HAP-1 (cell line): ENCODE data around the gene TMBIM4.

Experiments
- DNase-seq, 2 experiments: peaks; one replicate each; pipeline ENCODE4 v3.0.0-alpha.2; 2016 to 2020; ENCODE audit warnings: low spot score in 2 of 2
- H3K27me3 ChIP-seq: fragments of 250-450 bp; sonication (Bioruptor Pico); 2 replicates; pipeline ENCODE4 v1.5.1; 2020; ENCODE audit warnings: low read depth, mild to moderate bottlenecking, moderate library complexity
- H3K36me3 ChIP-seq: fragments of 250-450 bp; sonication (Bioruptor Pico); replicated peaks from 2 replicates; pipeline ENCODE4 v1.5.1; 2020; ENCODE audit warnings: mild to moderate bottlenecking
- H3K4me1 ChIP-seq: fragments of 250-450 bp; sonication (Bioruptor Pico); 2 replicates; pipeline ENCODE4 v1.5.1; 2020; ENCODE audit warnings: mild to moderate bottlenecking
- H3K4me3 ChIP-seq: fragments of 250-450 bp; sonication (Bioruptor Pico); 2 replicates; pipeline ENCODE4 v1.5.1; 2020; ENCODE audit warnings: mild to moderate bottlenecking, moderate library complexity
- H3K9me3 ChIP-seq: fragments of 250-450 bp; sonication (Bioruptor Pico); 2 replicates; pipeline ENCODE4 v1.5.1; 2020; ENCODE audit warnings: mild to moderate bottlenecking, moderate library complexity
- in situ Hi-C: fragments of 300-500 bp; cut with MboI; formaldehyde crosslinking; loops from 3 replicates; pipeline ENCODE4 v1.14.3; 2020; ENCODE audit warnings: low sequenced_read_pairs, inconsistent platforms, mixed read lengths

TMBIM4 gene

DNA sequence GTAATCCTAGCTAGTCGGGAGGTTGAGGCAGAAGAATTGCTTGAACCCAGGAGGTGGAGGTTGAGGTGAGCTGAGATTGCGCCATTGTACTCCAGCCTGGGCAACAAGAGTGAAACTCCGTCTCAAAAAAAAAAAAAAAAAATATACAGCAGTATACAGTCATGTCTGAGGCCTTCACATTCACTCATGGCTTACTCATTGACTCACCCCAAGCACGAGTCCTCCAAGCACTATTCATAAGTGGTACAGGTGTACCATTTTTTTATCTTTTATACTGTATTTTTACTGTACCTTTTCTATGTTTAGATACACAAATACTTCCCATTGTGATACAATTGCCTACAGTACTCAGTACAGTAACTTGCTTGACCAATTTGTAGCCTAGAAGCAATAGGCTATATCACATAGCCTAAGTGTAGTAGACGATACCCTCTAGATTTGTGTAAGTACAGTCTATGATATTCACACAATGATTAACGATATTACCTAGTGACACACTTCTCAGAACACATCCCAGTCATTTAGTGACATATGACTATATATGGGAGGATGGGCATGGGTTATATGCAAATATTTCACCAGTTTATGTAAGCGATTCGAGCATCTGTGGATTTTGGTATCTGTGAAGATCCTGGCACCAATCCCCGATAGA lies 51.4 kb downstream of the TMBIM4 start:
- H3K9me3 ChIP-seq: no peaks in the 10 kb centered on the region
- no peaks in the 10 kb centered on the region for H3K4me1 ChIP-seq
- peaks cover 10% of the 10 kb centered on the region for H3K36me3 ChIP-seq
- no peak overlapping the region for H3K4me3 ChIP-seq
- H3K27me3 ChIP-seq: no peaks in the 10 kb centered on the region
- in situ Hi-C loops: no loop called here
- no peak for DNase-seq

DNA sequence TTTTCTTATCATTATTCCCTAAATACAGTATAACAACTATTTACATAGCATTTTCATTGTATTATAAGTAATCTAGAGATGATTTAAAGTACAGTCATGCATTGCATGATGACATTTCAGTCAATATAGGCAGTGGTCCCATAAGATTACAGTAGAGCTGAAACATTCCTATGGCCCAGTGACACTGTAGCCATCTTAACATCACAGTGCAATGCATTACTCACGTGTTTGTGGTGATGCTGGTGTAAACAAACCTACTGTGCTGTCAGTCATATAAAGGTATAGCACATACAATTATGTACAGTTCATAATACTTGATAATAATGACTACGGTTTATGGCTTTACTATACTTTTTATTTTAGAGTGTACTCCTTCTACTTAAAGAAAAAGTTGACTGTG lies 52.6 kb downstream of the TMBIM4 start:
- H3K9me3 ChIP-seq: no peaks in the 10 kb centered on the region
- H3K4me1 ChIP-seq: no peaks in the 10 kb centered on the region
- H3K4me3 ChIP-seq: no peak overlapping the region
- in situ Hi-C loops: no loop called here
- no peak for DNase-seq
- H3K36me3 ChIP-seq: peaks cover 7% of the 10 kb centered on the region; the same call in 1 of the 2 replicates
- H3K27me3 ChIP-seq: no peaks in the 10 kb centered on the region; the same call in 1 of the 2 replicates

- H3K9me3 ChIP-seq: no peaks in the 10 kb centered on the region
- no peak overlapping the region for H3K4me3 ChIP-seq
- H3K36me3 ChIP-seq: no peaks in the 10 kb centered on the region
- no peak for DNase-seq
- in situ Hi-C loops: no loop called here
- H3K4me1 ChIP-seq: no peaks in the 10 kb centered on the region
- no peaks in the 10 kb centered on the region; the same call in 1 of the 2 replicates for H3K27me3 ChIP-seq
Measured at GRCh38 chr12:66115071-66115600, 54.7 kb downstream of the TMBIM4 start.

GRCh38 chr12:66113471-66113870 lies 56.3 kb downstream of the TMBIM4 start:
- Histone ChIP-seq H3K27me3 (no peaks in the 10 kb centered on the region; the same call in 1 of the 2 replicates), H3K36me3 (no peaks in the 10 kb centered on the region), H3K9me3 (no peaks in the 10 kb centered on the region), H3K4me3 (no peak overlapping the region), H3K4me1 (no peaks in the 10 kb centered on the region)
- no peak for DNase-seq
- in situ Hi-C loops: no loop called here

DNA sequence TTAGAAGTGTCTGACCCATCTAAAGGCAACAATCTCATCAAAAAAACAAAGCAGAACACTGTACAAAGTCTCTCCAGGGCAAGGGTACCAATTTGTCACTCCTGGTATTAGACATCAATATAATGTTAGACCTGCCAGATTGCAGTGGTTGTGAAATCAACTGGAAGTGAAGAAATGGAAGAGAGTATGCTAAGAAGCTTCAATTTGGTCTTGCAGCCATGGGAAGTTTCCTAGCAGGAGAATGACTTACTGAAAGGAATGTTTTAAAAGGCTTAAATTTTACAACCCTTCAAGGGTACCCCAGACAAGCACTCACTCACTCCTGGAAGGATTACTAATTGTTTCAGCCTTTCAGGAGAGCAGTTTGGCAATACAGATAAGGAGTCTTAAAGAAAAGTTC lies 58.2 kb downstream of the TMBIM4 start:
- H3K4me1 ChIP-seq: no peaks in the 10 kb centered on the region
- H3K4me3 ChIP-seq: no peak overlapping the region
- no peaks in the 10 kb centered on the region for H3K36me3 ChIP-seq
- no peaks in the 10 kb centered on the region for H3K9me3 ChIP-seq
- DNase-seq: no peak
- in situ Hi-C loops: no loop called here
- H3K27me3 ChIP-seq: no peaks in the 10 kb centered on the region; the same call in 1 of the 2 replicates

GRCh38 chr12:66109056-66109455 lies 60.7 kb downstream of the TMBIM4 start:
- in situ Hi-C loops: no loop called here

GRCh38 chr12:66108386-66108785 lies 61.4 kb downstream of the TMBIM4 start:
- no peaks in the 10 kb centered on the region; the same call in 1 of the 2 replicates for H3K4me1 ChIP-seq
- H3K27me3 ChIP-seq: peaks cover 7% of the 10 kb centered on the region; the same call in 1 of the 2 replicates
- no peaks in the 10 kb centered on the region for H3K9me3 ChIP-seq
- no peak for DNase-seq
- no peak overlapping the region for H3K4me3 ChIP-seq
- in situ Hi-C loops: no loop called here
- no peaks in the 10 kb centered on the region for H3K36me3 ChIP-seq

More at GRCh38 chr12:66109056-66109455, 60.7 kb downstream of the TMBIM4 start:
- Histone ChIP-seq H3K27me3 (peaks cover 2% of the 10 kb centered on the region; the same call in 1 of the 2 replicates), H3K4me1 (no peaks in the 10 kb centered on the region; the same call in 1 of the 2 replicates), H3K4me3 (no peak overlapping the region), H3K36me3 (no peaks in the 10 kb centered on the region), H3K9me3 (no peaks in the 10 kb centered on the region)
- no peak for DNase-seq

GRCh38 chr12:66107451-66107915 lies 62.3 kb downstream of the TMBIM4 start:
- peak; percentile 82 to 86 for DNase-seq
- no peak overlapping the region for H3K4me3 ChIP-seq

DNA sequence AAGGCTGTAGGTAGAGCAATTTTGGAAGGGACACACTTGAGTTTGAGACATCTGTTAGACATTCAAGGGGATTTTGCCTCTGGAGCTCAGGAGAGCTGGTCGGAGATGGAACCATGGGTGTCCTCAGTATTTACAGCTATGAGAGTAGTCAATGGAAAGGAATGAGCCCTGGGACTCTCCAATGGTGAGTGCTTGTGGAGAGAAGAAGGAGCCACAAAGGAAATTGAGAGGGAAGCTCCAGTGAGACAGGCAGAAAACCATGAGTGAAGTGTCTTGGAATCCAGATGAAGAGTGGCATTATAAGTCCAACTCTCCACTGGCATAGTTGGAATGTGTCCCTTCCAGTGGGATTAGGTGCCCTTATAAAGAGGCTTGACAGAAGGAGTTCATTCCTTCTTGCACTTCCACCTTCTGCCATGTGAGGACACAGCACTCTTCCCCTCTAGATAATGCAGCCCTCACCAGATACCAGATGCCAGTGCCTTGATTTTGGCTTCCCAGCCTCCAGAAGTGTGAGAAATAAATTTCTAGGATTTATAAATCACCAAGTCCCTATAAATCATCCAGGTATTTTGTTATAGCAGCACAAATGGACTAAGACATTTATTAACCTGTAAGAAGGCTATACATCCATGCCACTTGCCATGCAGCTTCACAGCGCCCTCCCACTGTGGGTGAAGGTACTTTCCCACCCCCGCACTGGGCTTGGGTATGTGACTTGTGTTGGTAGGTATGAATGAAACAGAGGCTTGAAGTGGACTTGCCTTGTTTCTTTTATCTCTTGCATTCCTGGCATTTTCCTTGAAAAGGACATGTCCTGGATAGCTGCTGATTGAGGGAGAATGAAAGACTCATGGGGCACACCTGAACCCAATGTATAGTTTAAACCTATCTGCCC lies 66.5 kb downstream of the TMBIM4 start:
- no peaks in the 10 kb centered on the region; the same call in 1 of the 2 replicates for H3K4me1 ChIP-seq
- peak in 1 of 2 experiments; percentile 10 for DNase-seq
- in situ Hi-C loops: no loop called here
- peaks cover 9% of the 10 kb centered on the region; the same call in 1 of the 2 replicates for H3K27me3 ChIP-seq
- no peaks in the 10 kb centered on the region for H3K36me3 ChIP-seq
- no peaks in the 10 kb centered on the region for H3K9me3 ChIP-seq
- H3K4me3 ChIP-seq: no peak overlapping the region

More at GRCh38 chr12:66107451-66107915, 62.3 kb downstream of the TMBIM4 start:
- peaks cover 9% of the 10 kb centered on the region; the same call in 1 of the 2 replicates for H3K27me3 ChIP-seq
- no peaks in the 10 kb centered on the region for H3K36me3 ChIP-seq
- H3K9me3 ChIP-seq: no peaks in the 10 kb centered on the region
- in situ Hi-C loops: no loop called here
- no peaks in the 10 kb centered on the region; the same call in 1 of the 2 replicates for H3K4me1 ChIP-seq

GRCh38 chr12:66092559-66093269 lies 77.1 kb downstream of the TMBIM4 start:
- no peaks in the 10 kb centered on the region for H3K9me3 ChIP-seq
- H3K36me3 ChIP-seq: no peaks in the 10 kb centered on the region
- in situ Hi-C loops: loop anchor here (25.0 kb wide), 2 partner anchors 530 to 780 kb away; no protein-coding TSS in a partner anchor
- H3K4me3 ChIP-seq: no peak overlapping the region
- peaks cover 4% of the 10 kb centered on the region for H3K4me1 ChIP-seq
- DNase-seq: no peak
- H3K27me3 ChIP-seq: no peaks in the 10 kb centered on the region; the same call in 1 of the 2 replicates

GRCh38 chr12:66090157-66090556 lies 79.6 kb downstream of the TMBIM4 start:
- H3K27me3 ChIP-seq: no peaks in the 10 kb centered on the region; the same call in 1 of the 2 replicates
- no peak for DNase-seq
- no peaks in the 10 kb centered on the region for H3K9me3 ChIP-seq
- no peak overlapping the region for H3K4me3 ChIP-seq
- peaks cover 4% of the 10 kb centered on the region for H3K4me1 ChIP-seq
- no peaks in the 10 kb centered on the region for H3K36me3 ChIP-seq
- in situ Hi-C loops: loop anchor here (25.0 kb wide), 2 partner anchors 528 to 778 kb away; no protein-coding TSS in a partner anchor

- in situ Hi-C loops: loop anchor here (25.0 kb wide), 2 partner anchors 525 to 775 kb away; no protein-coding TSS in a partner anchor
- H3K9me3 ChIP-seq: no peaks in the 10 kb centered on the region
- no peaks in the 10 kb centered on the region for H3K27me3 ChIP-seq
- DNase-seq: peak; percentile 55 to 70
- H3K4me3 ChIP-seq: no peak overlapping the region
- H3K4me1 ChIP-seq: peaks cover 4% of the 10 kb centered on the region
- H3K36me3 ChIP-seq: no peaks in the 10 kb centered on the region
Measured at GRCh38 chr12:66087365-66087943, 82.3 kb downstream of the TMBIM4 start.
